Measurements from ENCODE around the gene JAZF1.
A peak's percentile ranks its signal among the peaks of the same experiment; 100 is the strongest.

Gene JAZF1

GRCh38 chr7:28165961-28166955, 14.3 kb downstream of the JAZF1 start:
- peak overlapping the region; percentile 56 for H3K4me3 ChIP-seq (ENCODE audit: low read depth, low read length)
- H3K79me2 ChIP-seq (ENCODE audit: control insufficient read depth, insufficient read depth, low read length, unreplicated experiment) = peaks cover 52% of the 10 kb centered on the region
- H3K27ac ChIP-seq (ENCODE audit: low read depth, low read length) = peak overlapping the region; percentile 86
- peaks cover 35% of the 10 kb centered on the region for H3K4me1 ChIP-seq (ENCODE audit: control insufficient read depth, insufficient read depth, low read length, unreplicated experiment)
- H2AFZ ChIP-seq (ENCODE audit: low read length, unreplicated experiment) = no peak overlapping the region
- H3K27me3 ChIP-seq (ENCODE audit: insufficient read depth, low read length) = no peaks in the 10 kb centered on the region
- peaks cover 3% of the 10 kb centered on the region; the same call in 1 of the 2 replicates for H3K36me3 ChIP-seq (ENCODE audit: insufficient read depth, low read length)

GRCh38 chr7:28165261-28165660, 15.3 kb downstream of the JAZF1 start:
- H3K79me2 ChIP-seq (ENCODE audit: control insufficient read depth, insufficient read depth, low read length, unreplicated experiment) = peaks cover 49% of the 10 kb centered on the region
- H3K36me3 ChIP-seq (ENCODE audit: insufficient read depth, low read length) = peaks cover 8% of the 10 kb centered on the region; the same call in 1 of the 2 replicates
- no peak overlapping the region for H3K4me3 ChIP-seq (ENCODE audit: low read depth, low read length)
- peaks cover 35% of the 10 kb centered on the region for H3K4me1 ChIP-seq (ENCODE audit: control insufficient read depth, insufficient read depth, low read length, unreplicated experiment)
- peak overlapping the region; percentile 86 for H3K27ac ChIP-seq (ENCODE audit: low read depth, low read length)
- H2AFZ ChIP-seq (ENCODE audit: low read length, unreplicated experiment) = no peak overlapping the region
- H3K27me3 ChIP-seq (ENCODE audit: insufficient read depth, low read length) = no peaks in the 10 kb centered on the region

- H3K27ac ChIP-seq (ENCODE audit: low read depth, low read length) = no peak overlapping the region
- H2AFZ ChIP-seq (ENCODE audit: low read length, unreplicated experiment) = no peak overlapping the region
- H3K36me3 ChIP-seq (ENCODE audit: insufficient read depth, low read length) = peaks cover 9% of the 10 kb centered on the region; the same call in 1 of the 2 replicates
- H3K4me3 ChIP-seq (ENCODE audit: low read depth, low read length) = no peak overlapping the region
- no peaks in the 10 kb centered on the region for H3K27me3 ChIP-seq (ENCODE audit: insufficient read depth, low read length)
- peaks cover 33% of the 10 kb centered on the region for H3K4me1 ChIP-seq (ENCODE audit: control insufficient read depth, insufficient read depth, low read length, unreplicated experiment)
- peaks cover 45% of the 10 kb centered on the region for H3K79me2 ChIP-seq (ENCODE audit: control insufficient read depth, insufficient read depth, low read length, unreplicated experiment)
Observed at GRCh38 chr7:28163949-28164348, 16.6 kb downstream of the JAZF1 start.

- H3K4me3 ChIP-seq (ENCODE audit: low read depth, low read length) = no peak overlapping the region
- peaks cover 28% of the 10 kb centered on the region for H3K4me1 ChIP-seq (ENCODE audit: control insufficient read depth, insufficient read depth, low read length, unreplicated experiment)
- peaks cover 42% of the 10 kb centered on the region for H3K79me2 ChIP-seq (ENCODE audit: control insufficient read depth, insufficient read depth, low read length, unreplicated experiment)
Observed at GRCh38 chr7:28161331-28161730, 19.3 kb downstream of the JAZF1 start.

GRCh38 chr7:28160551-28160991, 20.0 kb downstream of the JAZF1 start:
- Histone ChIP-seq H3K4me3 (ENCODE audit: low read depth, low read length) (no peak overlapping the region), H3K27ac (ENCODE audit: low read depth, low read length) (no peak overlapping the region), H3K36me3 (ENCODE audit: insufficient read depth, low read length) (peaks cover 9% of the 10 kb centered on the region; the same call in 1 of the 2 replicates), H3K27me3 (ENCODE audit: insufficient read depth, low read length) (no peaks in the 10 kb centered on the region), H3K79me2 (ENCODE audit: control insufficient read depth, insufficient read depth, low read length, unreplicated experiment) (peaks cover 39% of the 10 kb centered on the region), H3K4me1 (ENCODE audit: control insufficient read depth, insufficient read depth, low read length, unreplicated experiment) (peaks cover 28% of the 10 kb centered on the region), H2AFZ (ENCODE audit: low read length, unreplicated experiment) (no peak overlapping the region)

More at GRCh38 chr7:28161331-28161730, 19.3 kb downstream of the JAZF1 start:
- H3K36me3 ChIP-seq (ENCODE audit: insufficient read depth, low read length) = peaks cover 9% of the 10 kb centered on the region; the same call in 1 of the 2 replicates
- H3K27me3 ChIP-seq (ENCODE audit: insufficient read depth, low read length) = no peaks in the 10 kb centered on the region
- H2AFZ ChIP-seq (ENCODE audit: low read length, unreplicated experiment) = no peak overlapping the region
- H3K27ac ChIP-seq (ENCODE audit: low read depth, low read length) = no peak overlapping the region

- peaks cover 26% of the 10 kb centered on the region for H3K79me2 ChIP-seq (ENCODE audit: control insufficient read depth, insufficient read depth, low read length, unreplicated experiment)
- no peaks in the 10 kb centered on the region for H3K27me3 ChIP-seq (ENCODE audit: insufficient read depth, low read length)
- H3K4me1 ChIP-seq (ENCODE audit: control insufficient read depth, insufficient read depth, low read length, unreplicated experiment) = peaks cover 49% of the 10 kb centered on the region
- H3K4me3 ChIP-seq (ENCODE audit: low read depth, low read length) = no peak overlapping the region
- no peak overlapping the region for H3K27ac ChIP-seq (ENCODE audit: low read depth, low read length)
- no peak overlapping the region for H2AFZ ChIP-seq (ENCODE audit: low read length, unreplicated experiment)
- peaks cover 7% of the 10 kb centered on the region; the same call in 1 of the 2 replicates for H3K36me3 ChIP-seq (ENCODE audit: insufficient read depth, low read length)
Observed at GRCh38 chr7:28157831-28158416, 22.7 kb downstream of the JAZF1 start.

GRCh38 chr7:28157076-28157745, 23.4 kb downstream of the JAZF1 start:
- no peak overlapping the region for H3K4me3 ChIP-seq (ENCODE audit: low read depth, low read length)
- peaks cover 56% of the 10 kb centered on the region for H3K4me1 ChIP-seq (ENCODE audit: control insufficient read depth, insufficient read depth, low read length, unreplicated experiment)
- peaks cover 25% of the 10 kb centered on the region for H3K79me2 ChIP-seq (ENCODE audit: control insufficient read depth, insufficient read depth, low read length, unreplicated experiment)
- no peak overlapping the region for H2AFZ ChIP-seq (ENCODE audit: low read length, unreplicated experiment)
- no peaks in the 10 kb centered on the region for H3K27me3 ChIP-seq (ENCODE audit: insufficient read depth, low read length)
- H3K27ac ChIP-seq (ENCODE audit: low read depth, low read length) = no peak overlapping the region
- H3K36me3 ChIP-seq (ENCODE audit: insufficient read depth, low read length) = peaks cover 5% of the 10 kb centered on the region; the same call in 1 of the 2 replicates

- Histone ChIP-seq H2AFZ (ENCODE audit: low read length, unreplicated experiment) (no peak overlapping the region), H3K27ac (ENCODE audit: low read depth, low read length) (peak overlapping the region; percentile 58), H3K79me2 (ENCODE audit: control insufficient read depth, insufficient read depth, low read length, unreplicated experiment) (peaks cover 25% of the 10 kb centered on the region), H3K4me3 (ENCODE audit: low read depth, low read length) (peak overlapping the region; percentile 12; the same call in 1 of the 2 replicates), H3K36me3 (ENCODE audit: insufficient read depth, low read length) (peaks cover 5% of the 10 kb centered on the region; the same call in 1 of the 2 replicates), H3K27me3 (ENCODE audit: insufficient read depth, low read length) (no peaks in the 10 kb centered on the region), H3K4me1 (ENCODE audit: control insufficient read depth, insufficient read depth, low read length, unreplicated experiment) (peaks cover 60% of the 10 kb centered on the region)
Observed at GRCh38 chr7:28156401-28156800, 24.2 kb downstream of the JAZF1 start.

- Histone ChIP-seq H3K4me3 (ENCODE audit: low read depth, low read length) (peak overlapping the region; percentile 33; the same call in 1 of the 2 replicates), H2AFZ (ENCODE audit: low read length, unreplicated experiment) (no peak overlapping the region), H3K27ac (ENCODE audit: low read depth, low read length) (peak overlapping the region; percentile 58), H3K27me3 (ENCODE audit: insufficient read depth, low read length) (no peaks in the 10 kb centered on the region), H3K79me2 (ENCODE audit: control insufficient read depth, insufficient read depth, low read length, unreplicated experiment) (peaks cover 25% of the 10 kb centered on the region), H3K4me1 (ENCODE audit: control insufficient read depth, insufficient read depth, low read length, unreplicated experiment) (peaks cover 60% of the 10 kb centered on the region), H3K36me3 (ENCODE audit: insufficient read depth, low read length) (peaks cover 5% of the 10 kb centered on the region; the same call in 1 of the 2 replicates)
Observed at GRCh38 chr7:28155964-28156363, 24.6 kb downstream of the JAZF1 start.

GRCh38 chr7:28155019-28155660, 25.5 kb downstream of the JAZF1 start:
- H3K27me3 ChIP-seq (ENCODE audit: insufficient read depth, low read length) = no peaks in the 10 kb centered on the region
- H3K4me1 ChIP-seq (ENCODE audit: control insufficient read depth, insufficient read depth, low read length, unreplicated experiment) = peaks cover 60% of the 10 kb centered on the region
- H2AFZ ChIP-seq (ENCODE audit: low read length, unreplicated experiment) = no peak overlapping the region
- H3K27ac ChIP-seq (ENCODE audit: low read depth, low read length) = peak overlapping the region; percentile 58
- peak overlapping the region; percentile 33; the same call in 1 of the 2 replicates for H3K4me3 ChIP-seq (ENCODE audit: low read depth, low read length)
- peaks cover 26% of the 10 kb centered on the region for H3K79me2 ChIP-seq (ENCODE audit: control insufficient read depth, insufficient read depth, low read length, unreplicated experiment)
- no peaks in the 10 kb centered on the region for H3K36me3 ChIP-seq (ENCODE audit: insufficient read depth, low read length)
